Endothelial cell of umbilical vein (primary cell): ENCODE measurements around the gene ERN2. TPM values are rescaled to one million over a fixed set of nuclear protein-coding genes. Genes with fewer than 3 reads are reported as not detected.
A peak's percentile ranks its signal among the peaks of the same experiment; 100 is the strongest.

Experiments used
- BruUV-seq: library from RNA; stranded (reverse); fragments of 400-500 nt; replicated peaks from 2 replicates; lab custom pipeline; 2021; lab: Mats Ljungman, UMichigan
- CTCF ChIA-PET: fragments of 300-600, 350-600 bp; sonication (Branson Sonifier 250); formaldehyde crosslinking; loops from one replicate; lab custom pipeline; 2021; ENCODE audit warnings: antibody characterized with exemption, inconsistent platforms; lab: Charles Lee
- POLR2A ChIA-PET: fragments of 300-600, 350-600 bp; sonication (Branson Sonifier 250); formaldehyde crosslinking; loops from one replicate; lab custom pipeline; 2021; ENCODE audit warnings: antibody characterized with exemption, inconsistent platforms; lab: Charles Lee
- DNase-seq: peaks from one replicate; pipeline ENCODE4 v3.0.0-alpha.2; 2011; ENCODE audit warnings: low read depth, low spot score
- FAIRE-seq: peaks from 2 replicates; lab custom pipeline; 2011; peaks lifted over from hg19 to GRCh38; lab: Jason Lieb, UNC
- H2AFZ ChIP-seq: 2 replicates; pipeline ENCODE4 v1.6.0; 2012; ENCODE audit warnings: low read depth, low read length, control low read depth, inconsistent platforms
- H3K27ac ChIP-seq: 2 replicates; pipeline ENCODE4 v1.5.1; 2011; ENCODE audit warnings: low read depth, mild to moderate bottlenecking, control low read depth, low read length, moderate library complexity; ENCODE audit not compliant: insufficient read depth
- H3K27me3 ChIP-seq, 2 experiments: 2 replicates each; pipeline versions ENCODE4 v1.6.0 to v1.6.1; 2011; ENCODE audit warnings: low read length in 2 of 2, mixed read lengths in 1 of 2; ENCODE audit not compliant: control insufficient read depth in 2 of 2, insufficient read depth in 2 of 2
- H3K36me3 ChIP-seq, 2 experiments: 2 replicates in 1 of 2; 3 replicates in 1 of 2; pipeline ENCODE4 v1.5.1; 2011; ENCODE audit warnings: low read length in 2 of 2, mild to moderate bottlenecking in 1 of 2, moderate library complexity in 1 of 2; ENCODE audit not compliant: control insufficient read depth in 2 of 2, insufficient read depth in 2 of 2; ENCODE audit errors: extremely low read depth in 1 of 2
- H3K4me1 ChIP-seq: 3 replicates; pipeline ENCODE4 v1.5.1; 2011; ENCODE audit warnings: mild to moderate bottlenecking, low read length; ENCODE audit not compliant: control insufficient read depth, insufficient read depth; ENCODE audit errors: extremely low read depth
- H3K4me2 ChIP-seq: 2 replicates; pipeline ENCODE4 v1.6.1; 2011; ENCODE audit warnings: low read length, control low read depth, mixed read lengths; ENCODE audit not compliant: insufficient read depth
- H3K4me3 ChIP-seq, 3 experiments: fragments of 200-600 bp in 1 of 3; sonication (generic), shearing (Covaris generic) in 1 of 3; replicated peaks in 1 of 3; 2 replicates each; pipeline ENCODE4 v1.5.1; 2011 to 2016; ENCODE audit warnings: control low read depth in 3 of 3, low read length in 3 of 3, mild to moderate bottlenecking in 2 of 3, inconsistent platforms in 1 of 3, low read depth in 1 of 3, moderate library complexity in 1 of 3; ENCODE audit not compliant: insufficient read depth in 1 of 3
- H3K79me2 ChIP-seq: 2 replicates; pipeline ENCODE4 v1.6.0; 2012; ENCODE audit warnings: low read length, inconsistent platforms; ENCODE audit not compliant: control insufficient read depth, insufficient read depth
- H3K9ac ChIP-seq: replicated peaks from 2 replicates; pipeline ENCODE3; 2011; ENCODE audit warnings: low read length, control low read depth; ENCODE audit not compliant: insufficient read depth; ENCODE audit errors: extremely low read depth
- H3K9me1 ChIP-seq: replicated peaks from 3 replicates; pipeline ENCODE4 v1.6.0; 2011; ENCODE audit warnings: mild to moderate bottlenecking, low read length; ENCODE audit not compliant: control insufficient read depth, insufficient read depth; ENCODE audit errors: extremely low read depth
- H3K9me3 ChIP-seq: replicated peaks from 2 replicates; pipeline ENCODE4 v1.5.1; 2012; ENCODE audit warnings: low read length, inconsistent platforms; ENCODE audit not compliant: control insufficient read depth, insufficient read depth
- H4K20me1 ChIP-seq: replicated peaks from 2 replicates; pipeline ENCODE3; 2011; ENCODE audit warnings: mild to moderate bottlenecking, low read length; ENCODE audit not compliant: control insufficient read depth, insufficient read depth; ENCODE audit errors: extremely low read depth
- EZH2 ChIP-seq: IDR thresholded peaks from 2 replicates; pipeline ENCODE4 v1.6.1; 2012; ENCODE audit warnings: borderline replicate concordance, low read depth, mild to moderate bottlenecking, moderate library complexity, low read length, inconsistent platforms; ENCODE audit not compliant: severe bottlenecking
- FOS ChIP-seq: IDR thresholded peaks from 2 replicates; pipeline ENCODE4 v1.6.1; 2011; ENCODE audit warnings: mild to moderate bottlenecking, low read length, moderate library complexity, borderline replicate concordance; ENCODE audit not compliant: insufficient read depth
- GATA2 ChIP-seq: IDR thresholded peaks from 2 replicates; pipeline ENCODE4 v1.7.0; 2011; ENCODE audit warnings: low read depth, mild to moderate bottlenecking, moderate library complexity, mixed read lengths, low read length; ENCODE audit not compliant: insufficient read length, insufficient read depth
- JUN ChIP-seq: IDR thresholded peaks from 2 replicates; pipeline ENCODE4 v1.6.1; 2011; ENCODE audit warnings: borderline replicate concordance, low read depth; ENCODE audit not compliant: insufficient read length, insufficient read depth
- MYC ChIP-seq: IDR thresholded peaks from one replicate; pipeline ENCODE4 v1.6.1; 2011; ENCODE audit warnings: mild to moderate bottlenecking, low read depth, low read length
- POLR2A ChIP-seq: IDR thresholded peaks from 2 replicates; pipeline ENCODE4 v1.6.1; 2012; ENCODE audit warnings: low read depth, mild to moderate bottlenecking, control low read depth, low read length
- POLR2AphosphoS5 ChIP-seq: IDR thresholded peaks from 2 replicates; pipeline ENCODE4 v1.6.1; 2012; ENCODE audit warnings: low read depth, mild to moderate bottlenecking, control low read depth, low read length, moderate library complexity; ENCODE audit not compliant: insufficient read depth
- dilution Hi-C: fragments of 300-500 bp; cut with MboI; formaldehyde crosslinking; loops from one replicate; pipeline ENCODE4 v1.15.0; 2019; ENCODE audit warnings: low sequenced_read_pairs; ENCODE audit not compliant: extremely low pct_ligation_motif_present
- intact Hi-C: fragments of 100-400 bp; cut with micrococcal nuclease; formaldehyde crosslinking; loops from one replicate; pipeline ENCODE4 v1.10.0; 2022
- polyA plus RNA-seq, 4 experiments: library from polyadenylated mRNA; depleted of rRNA in 3 of 4; stranded (reverse) in 3 of 4; unstranded in 1 of 4; fragments of >200 nt; gene quantifications; 2 replicates each; pipeline versions ENCODE4 v1.2.1 to v1.2.3, GENCODE V29; 2011 to 2012; ENCODE audit warnings: missing spikeins in 1 of 4
- total RNA-seq: library from RNA; stranded (reverse); gene quantifications from 2 replicates; pipeline ENCODE4 v1.2.3, GENCODE V29; 2021
- TF ChIP-seq, protein P1 (sequence below), 2 donors: IDR thresholded peaks; 1 replicate in 1 of 2; 2 replicates in 1 of 2; pipeline ENCODE4 v1.5.1; 2011; ENCODE audit warnings: low read length in 2 of 2, mild to moderate bottlenecking in 2 of 2, moderate library complexity in 2 of 2, control low read depth in 1 of 2, inconsistent platforms in 1 of 2, low read depth in 1 of 2; ENCODE audit not compliant: insufficient read depth in 1 of 2; ENCODE audit errors: extremely low read depth in 1 of 2
- TF ChIP-seq, protein P2 (sequence below): IDR thresholded peaks from 2 replicates; pipeline ENCODE4 v1.6.1; 2011; ENCODE audit not compliant: insufficient read depth, insufficient read length

The ERN2 gene
- total and polyA plus RNA-seq, 2 donors (not counting 3 experiments of a cell fraction or from before 2014, with no cell fraction given), result 0.15 TPM; not detected in 1

DNA sequence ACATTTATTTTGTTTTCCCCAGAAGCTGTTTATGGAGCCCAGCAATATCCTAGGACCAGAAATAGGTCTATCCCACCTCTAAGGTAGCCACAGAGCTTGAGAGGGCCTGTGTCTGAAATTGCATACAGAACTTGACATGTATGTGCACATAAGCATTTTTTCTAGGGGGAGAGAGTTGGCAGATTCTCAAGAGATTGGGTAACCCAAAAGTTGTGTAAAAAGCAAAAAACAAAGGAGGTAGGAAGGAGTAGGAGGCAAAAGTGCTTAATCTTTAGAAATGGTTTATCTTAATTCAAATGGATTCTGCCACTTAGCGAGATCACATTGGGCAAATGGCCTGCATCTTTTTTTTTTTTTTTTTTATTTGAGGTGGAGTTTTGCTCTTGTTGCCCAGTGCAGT is 30.8 kb downstream of the ERN2 start:
- Histone ChIP-seq H4K20me1 (no peaks in the 10 kb centered on the region), H3K4me3 (no peak overlapping the region), H3K4me2 (no peak overlapping the region), H3K9ac (no peak overlapping the region), H3K4me1 (peaks cover 27% of the 10 kb centered on the region), H3K36me3 (peaks cover 19 to 21% of the 10 kb centered on the region in 2 experiments), H3K9me1 (no peaks in the 10 kb centered on the region), H3K9me3 (no peaks in the 10 kb centered on the region), H3K79me2 (peaks cover 63% of the 10 kb centered on the region), H3K27me3 (no peaks in the 10 kb centered on the region), H3K27ac (no peak overlapping the region), H2AFZ (no peak overlapping the region)
- no TSS peak for BruUV-seq
- CTCF ChIA-PET, result no interaction called here
- dilution Hi-C loops, result no loop called here
- TF ChIP-seq GATA2, result no peak
- FAIRE-seq (no peak), DNase-seq (no peak)
- POLR2A ChIA-PET, result no interaction called here
- intact Hi-C loops, result no loop called here

DNA sequence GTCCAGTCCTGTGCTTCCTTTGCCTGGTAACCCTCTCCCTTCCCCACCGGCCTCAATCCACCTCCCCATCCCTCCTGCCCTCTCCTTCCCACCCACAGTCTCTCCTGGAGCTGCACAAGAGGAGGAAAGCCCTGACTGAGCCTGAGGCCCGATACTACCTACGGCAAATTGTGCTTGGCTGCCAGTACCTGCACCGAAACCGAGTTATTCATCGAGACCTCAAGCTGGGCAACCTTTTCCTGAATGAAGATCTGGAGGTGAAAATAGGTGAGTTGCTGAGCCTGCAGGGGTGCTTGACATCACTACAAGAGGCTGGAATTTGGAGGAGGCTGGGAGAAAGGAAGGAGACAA is 33.1 kb downstream of the ERN2 start:
- dilution Hi-C loops (no loop called here), intact Hi-C loops (loop anchor here (2.0 kb wide), 1 partner anchor 39 kb away; the partner anchor contains the start of genes DCTN5 and PALB2)
- DNase-seq (no peak), FAIRE-seq (no peak)
- ChIA-PET CTCF (interaction anchor here (0.8 to 4.5 kb wide), 3 partner anchors 10 to 121 kb away, joined by 3 to 21 read pairs (median 4); no protein-coding TSS in a partner anchor), POLR2A (no interaction called here)
- H3K4me1 ChIP-seq, result peaks cover 27% of the 10 kb centered on the region
- no peaks in the 10 kb centered on the region for H3K9me1 ChIP-seq
- peak overlapping the region; percentile 4 for H3K27ac ChIP-seq
- H3K79me2 ChIP-seq, result peaks cover 57% of the 10 kb centered on the region
- peak overlapping the region; percentile 47 for H3K9ac ChIP-seq
- no peaks in the 10 kb centered on the region for H4K20me1 ChIP-seq
- H3K27me3 ChIP-seq, result no peaks in the 10 kb centered on the region
- no peak overlapping the region for H2AFZ ChIP-seq
- peaks cover 20% of the 10 kb centered on the region in 2 experiments for H3K36me3 ChIP-seq
- TF ChIP-seq JUN, result no peak
- TF ChIP-seq, protein P1, sequence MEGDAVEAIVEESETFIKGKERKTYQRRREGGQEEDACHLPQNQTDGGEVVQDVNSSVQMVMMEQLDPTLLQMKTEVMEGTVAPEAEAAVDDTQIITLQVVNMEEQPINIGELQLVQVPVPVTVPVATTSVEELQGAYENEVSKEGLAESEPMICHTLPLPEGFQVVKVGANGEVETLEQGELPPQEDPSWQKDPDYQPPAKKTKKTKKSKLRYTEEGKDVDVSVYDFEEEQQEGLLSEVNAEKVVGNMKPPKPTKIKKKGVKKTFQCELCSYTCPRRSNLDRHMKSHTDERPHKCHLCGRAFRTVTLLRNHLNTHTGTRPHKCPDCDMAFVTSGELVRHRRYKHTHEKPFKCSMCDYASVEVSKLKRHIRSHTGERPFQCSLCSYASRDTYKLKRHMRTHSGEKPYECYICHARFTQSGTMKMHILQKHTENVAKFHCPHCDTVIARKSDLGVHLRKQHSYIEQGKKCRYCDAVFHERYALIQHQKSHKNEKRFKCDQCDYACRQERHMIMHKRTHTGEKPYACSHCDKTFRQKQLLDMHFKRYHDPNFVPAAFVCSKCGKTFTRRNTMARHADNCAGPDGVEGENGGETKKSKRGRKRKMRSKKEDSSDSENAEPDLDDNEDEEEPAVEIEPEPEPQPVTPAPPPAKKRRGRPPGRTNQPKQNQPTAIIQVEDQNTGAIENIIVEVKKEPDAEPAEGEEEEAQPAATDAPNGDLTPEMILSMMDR (IDR thresholded peaks at IDR 0.05; ENCODE audit: extremely low read depth in 1 of 2, insufficient read depth in 1 of 2, low read depth in 1 of 2, low read length in 2 of 2), result no peak
- no peak for TF ChIP-seq EZH2
- no peak for TF ChIP-seq GATA2
- TF ChIP-seq MYC, result no peak
- no peak for TF ChIP-seq POLR2A
- TF ChIP-seq, protein P2, sequence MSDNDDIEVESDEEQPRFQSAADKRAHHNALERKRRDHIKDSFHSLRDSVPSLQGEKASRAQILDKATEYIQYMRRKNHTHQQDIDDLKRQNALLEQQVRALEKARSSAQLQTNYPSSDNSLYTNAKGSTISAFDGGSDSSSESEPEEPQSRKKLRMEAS, result no peak
- TF ChIP-seq FOS, result no peak
- TF ChIP-seq POLR2AphosphoS5, result no peak
- no TSS peak for BruUV-seq
- H3K4me2 ChIP-seq, result peak overlapping the region; percentile 58
- no peaks in the 10 kb centered on the region for H3K9me3 ChIP-seq
- peak overlapping the region; percentile 55 to 77 (median 68) for H3K4me3 ChIP-seq
